ENCODE results near the gene NFS1.

- TF ChIP-seq CTCF (IDR thresholded peaks at IDR 0.05) (no peak), NRF1 (IDR thresholded peaks at IDR 0.05; ENCODE audit: low read depth, low read length) (no peak)
These were observed 20.0 kb upstream of the NFS1 start for GRCh38 chr20:35718972-35719635.
